Thyroid gland (tissue), 4 donors: ENCODE data around the gene CATSPER1.

ENCODE experiments used
- POLR2A ChIP-seq, 2 donors: fragments of 450-650 bp; IDR thresholded peaks; one replicate each; pipeline ENCODE4 v1.6.1; 2017; ENCODE audit warnings: antibody characterized with exemption in 2 of 2, mild to moderate bottlenecking in 2 of 2, moderate library complexity in 1 of 2
- TF ChIP-seq, protein P1 (sequence below), 6 experiments: fragments of 200-600 bp in 3 of 6; fragments of 450-650 bp in 3 of 6; sonication (generic) in 3 of 6; IDR thresholded peaks; one replicate each; pipeline ENCODE4 v1.5.1; 2016 to 2019; ENCODE audit warnings: antibody characterized with exemption in 6 of 6, mild to moderate bottlenecking in 2 of 6, inconsistent platforms in 1 of 6, moderate library complexity in 1 of 6

- TF ChIP-seq, protein P1, sequence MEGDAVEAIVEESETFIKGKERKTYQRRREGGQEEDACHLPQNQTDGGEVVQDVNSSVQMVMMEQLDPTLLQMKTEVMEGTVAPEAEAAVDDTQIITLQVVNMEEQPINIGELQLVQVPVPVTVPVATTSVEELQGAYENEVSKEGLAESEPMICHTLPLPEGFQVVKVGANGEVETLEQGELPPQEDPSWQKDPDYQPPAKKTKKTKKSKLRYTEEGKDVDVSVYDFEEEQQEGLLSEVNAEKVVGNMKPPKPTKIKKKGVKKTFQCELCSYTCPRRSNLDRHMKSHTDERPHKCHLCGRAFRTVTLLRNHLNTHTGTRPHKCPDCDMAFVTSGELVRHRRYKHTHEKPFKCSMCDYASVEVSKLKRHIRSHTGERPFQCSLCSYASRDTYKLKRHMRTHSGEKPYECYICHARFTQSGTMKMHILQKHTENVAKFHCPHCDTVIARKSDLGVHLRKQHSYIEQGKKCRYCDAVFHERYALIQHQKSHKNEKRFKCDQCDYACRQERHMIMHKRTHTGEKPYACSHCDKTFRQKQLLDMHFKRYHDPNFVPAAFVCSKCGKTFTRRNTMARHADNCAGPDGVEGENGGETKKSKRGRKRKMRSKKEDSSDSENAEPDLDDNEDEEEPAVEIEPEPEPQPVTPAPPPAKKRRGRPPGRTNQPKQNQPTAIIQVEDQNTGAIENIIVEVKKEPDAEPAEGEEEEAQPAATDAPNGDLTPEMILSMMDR (IDR thresholded peaks at IDR 0.05), result no peak
- no peak for TF ChIP-seq POLR2A (IDR thresholded peaks at IDR 0.05)
Observed at GRCh38 chr11:66062408-66062807, 36.1 kb upstream of the CATSPER1 start.
